K562 (cell line): Measurements from ENCODE around the gene CACNB2. TPM values are rescaled to one million over a fixed set of nuclear protein-coding genes. Genes with fewer than 3 reads are reported as not detected.

Experiments used
- ATAC-seq: fragments of 200-7000 bp; cut with Tn5 transposase; 3 replicates; pipeline ENCODE4 v1.9.1; 2020; ENCODE audit warnings: moderate library complexity
- BruUV-seq: library from RNA; stranded (reverse); fragments of 400-500 nt; replicated peaks from 2 replicates; lab custom pipeline; 2021; lab: Mats Ljungman, UMichigan
- CTCF ChIA-PET: fragments of 300-600 bp; formaldehyde crosslinking; extraction: SDS; loops from one replicate; lab custom pipeline; 2021; ENCODE audit warnings: low intra/inter-chr PET ratio; lab: Yijun Ruan, JAX
- POLR2A ChIA-PET: fragments of 300-600, 350-650 bp; sonication (Branson Sonifier 250); formaldehyde crosslinking; extraction: SDS; loops from one replicate; lab custom pipeline; 2021; ENCODE audit warnings: antibody characterized with exemption, inconsistent platforms; lab: Yijun Ruan, JAX
- DNase-seq, 4 experiments: peaks; one replicate each; pipeline versions ENCODE4 v3.0.0 to v3.0.0-alpha.2; 2011 to 2018; ENCODE audit warnings: low spot score in 3 of 4, mixed read lengths in 3 of 4; ENCODE audit errors: extremely low read depth in 1 of 4
- FAIRE-seq: peaks from 2 replicates; lab custom pipeline; 2011; peaks lifted over from hg19 to GRCh38; lab: Jason Lieb, UNC
- H2AFZ ChIP-seq: 2 replicates; pipeline ENCODE4 v1.6.0; 2011; ENCODE audit warnings: low read depth, low read length, control low read depth, inconsistent platforms
- H3K27ac ChIP-seq: fragments of 200-600 bp; 3 replicates; pipeline ENCODE4 v1.8.0; 2011; ENCODE audit warnings: low read depth, mild to moderate bottlenecking, control low read depth, inconsistent platforms, low read length, moderate library complexity, mixed read lengths; ENCODE audit errors: extremely low read depth
- H3K27me3 ChIP-seq, 2 experiments: fragments of 300-600 bp in 1 of 2; 2 replicates in 1 of 2; 3 replicates in 1 of 2; pipeline versions ENCODE4 v1.6.0 to v1.8.0; 2011; ENCODE audit warnings: inconsistent platforms in 2 of 2, low read length in 2 of 2, mild to moderate bottlenecking in 1 of 2, mixed read lengths in 1 of 2, moderate library complexity in 1 of 2; ENCODE audit not compliant: control insufficient read depth in 2 of 2, insufficient read depth in 2 of 2
- H3K36me3 ChIP-seq: fragments of 300-600 bp; 3 replicates; pipeline ENCODE4 v1.8.0; 2011; ENCODE audit warnings: mild to moderate bottlenecking, low read length, inconsistent platforms; ENCODE audit not compliant: control insufficient read depth, insufficient read depth
- H3K4me1 ChIP-seq, 2 experiments: fragments of 200-600 bp in 1 of 2; replicated peaks in 1 of 2; 2 replicates in 1 of 2; 3 replicates in 1 of 2; pipeline versions ENCODE4 v1.5.1 to v1.8.0; 2011; ENCODE audit warnings: inconsistent platforms in 2 of 2, low read length in 2 of 2, mild to moderate bottlenecking in 1 of 2, mixed read lengths in 1 of 2, moderate library complexity in 1 of 2; ENCODE audit not compliant: control insufficient read depth in 2 of 2, insufficient read depth in 2 of 2
- H3K4me2 ChIP-seq: 2 replicates; pipeline ENCODE4 v1.6.1; 2011; ENCODE audit warnings: low read length, control low read depth, inconsistent platforms, mixed read lengths; ENCODE audit not compliant: insufficient read depth
- H3K4me3 ChIP-seq: fragments of 200-600 bp; sonication (generic), shearing (Covaris generic); 2 replicates; pipeline ENCODE4 v1.5.1; 2016; ENCODE audit warnings: control low read depth, inconsistent platforms
- H3K79me2 ChIP-seq: fragments of 200-600 bp; 3 replicates; pipeline ENCODE4 v1.8.0; 2011; ENCODE audit warnings: low read length, inconsistent platforms; ENCODE audit not compliant: control insufficient read depth, insufficient read depth
- H3K9ac ChIP-seq, 2 experiments: 2 replicates each; pipeline versions ENCODE4 v1.6.0 to v1.6.1; 2011; ENCODE audit warnings: low read depth in 2 of 2, low read length in 2 of 2, control low read depth in 1 of 2, inconsistent platforms in 1 of 2, mild to moderate bottlenecking in 1 of 2, mixed read lengths in 1 of 2; ENCODE audit not compliant: insufficient read depth in 1 of 2
- H3K9me1 ChIP-seq: one replicate; pipeline ENCODE4 v1.6.0; 2011; ENCODE audit warnings: inconsistent platforms, mild to moderate bottlenecking, low read length, moderate library complexity; ENCODE audit not compliant: control insufficient read depth, insufficient read depth
- H3K9me3 ChIP-seq: replicated peaks from 2 replicates; pipeline ENCODE4 v1.5.1; 2011; ENCODE audit warnings: low read depth, low read length, inconsistent platforms; ENCODE audit not compliant: control insufficient read depth, insufficient read depth
- H4K20me1 ChIP-seq: replicated peaks from 2 replicates; pipeline ENCODE4 v1.6.1; 2011; ENCODE audit warnings: low read length, inconsistent platforms, mixed read lengths; ENCODE audit not compliant: control insufficient read depth, insufficient read depth
- BDP1 ChIP-seq: IDR thresholded peaks from 3 replicates; pipeline ENCODE4 v1.6.1; 2011; ENCODE audit not compliant: insufficient read length, insufficient read depth
- BRD9 ChIP-seq: fragments of 450-650 bp; IDR thresholded peaks from 2 replicates; pipeline ENCODE4 v1.6.1; 2018; ENCODE audit warnings: low read depth; ENCODE audit not compliant: partially characterized antibody
- CHCHD3 ChIP-seq: fragments of 250-450 bp; sonication (Bioruptor Pico); IDR thresholded peaks from 2 replicates; pipeline ENCODE4 v2.1.2; 2022; ENCODE audit warnings: mild to moderate bottlenecking
- CREB1 ChIP-seq, 2 experiments: sonication (generic) in 1 of 2; formaldehyde crosslinking in 1 of 2; IDR thresholded peaks; 2 replicates each; pipeline versions ENCODE4 v1.6.1 to v1.8.0; 2012 to 2022; ENCODE audit warnings: inconsistent platforms in 1 of 2, mild to moderate bottlenecking in 1 of 2, missing genetic modification reagents in 1 of 2, moderate library complexity in 1 of 2
- E2F1 ChIP-seq: sonication (generic); formaldehyde crosslinking; IDR thresholded peaks from 2 replicates; pipeline ENCODE4 v1.8.1; 2023; ENCODE audit warnings: mild to moderate bottlenecking, missing genetic modification reagents, moderate library complexity
- ELF4 ChIP-seq: fragments of 450-650 bp; formaldehyde crosslinking; IDR thresholded peaks from 2 replicates; pipeline ENCODE4 v1.4.0; 2022; ENCODE audit warnings: missing genetic modification characterization
- ETS2 ChIP-seq: IDR thresholded peaks from 2 replicates; pipeline ENCODE4 v1.6.1; 2016; ENCODE audit warnings: borderline replicate concordance, missing genetic modification characterization, mild to moderate bottlenecking, moderate library complexity, missing compliant biosample characterization; ENCODE audit not compliant: poor library complexity, severe bottlenecking
- FOXA1 ChIP-seq: fragments of 450-650 bp; IDR thresholded peaks from 2 replicates; pipeline ENCODE4 v1.6.1; 2016; ENCODE audit warnings: mild to moderate bottlenecking, borderline replicate concordance
- HNRNPUL1 ChIP-seq: fragments of 200-400 bp; formaldehyde crosslinking; IDR thresholded peaks from 2 replicates; pipeline ENCODE4 v1.6.1; 2017; ENCODE audit warnings: low read length
- KLF1 ChIP-seq: fragments of 450-650 bp; IDR thresholded peaks from 2 replicates; pipeline ENCODE4 v1.6.1; 2016; ENCODE audit warnings: missing genetic modification characterization, missing compliant biosample characterization
- MTA1 ChIP-seq: fragments of 450-650 bp; IDR thresholded peaks from 2 replicates; pipeline ENCODE4 v1.6.1; 2017; ENCODE audit warnings: borderline replicate concordance
- RNF2 ChIP-seq: sonication (generic); IDR thresholded peaks from 2 replicates; pipeline ENCODE4 v1.6.1; 2016
- SMARCA5 ChIP-seq: fragments of 450-650 bp; IDR thresholded peaks from 2 replicates; pipeline ENCODE4 v1.6.1; 2016
- SRSF7 ChIP-seq: fragments of 200-400 bp; formaldehyde crosslinking; optimal IDR thresholded peaks from 2 replicates; pipeline ENCODE3; 2017; ENCODE audit warnings: mild to moderate bottlenecking, low read depth, low read length
- ZC3H11A ChIP-seq: IDR thresholded peaks from 2 replicates; pipeline ENCODE4 v1.6.1; 2012; ENCODE audit warnings: low read depth, low read length, improper control_type of control experiment
- ZFPM2 ChIP-seq: fragments of 250-450 bp; sonication (Bioruptor Pico); IDR thresholded peaks from 2 replicates; pipeline ENCODE4 v1.5.1; 2022; ENCODE audit warnings: mild to moderate bottlenecking
- ZNF584 ChIP-seq: fragments of 200-800 bp; sonication (Bioruptor generic); IDR thresholded peaks from 2 replicates; pipeline ENCODE4 v1.6.1; 2016; ENCODE audit warnings: low read depth, mild to moderate bottlenecking, missing genetic modification characterization, missing compliant biosample characterization
- ZSCAN29 ChIP-seq: fragments of 450-650 bp; IDR thresholded peaks from 2 replicates; pipeline ENCODE4 v1.6.1; 2017
- WGBS: fragments of 100-300 bp; shearing (Covaris generic); methylation state at CpG from one replicate; pipeline ENCODE4 v1.1.6; 2016; ENCODE audit warnings: low coverage, mixed read lengths; ENCODE audit not compliant: insufficient coverage; ENCODE audit errors: missing lambda C conversion rate; 5-methylcytosine and 5-hydroxymethylcytosine counted together
- in situ Hi-C: fragments of 300-500 bp; cut with MboI; formaldehyde crosslinking; loops from 4 replicates; pipeline ENCODE4 v1.15.0; 2018; ENCODE audit warnings: inconsistent platforms, mixed read lengths
- intact Hi-C: fragments of 100-400 bp; cut with micrococcal nuclease; formaldehyde crosslinking; loops from 2 replicates; pipeline ENCODE4 v1.14.2; 2022
- polyA plus RNA-seq, 8 experiments: library from polyadenylated mRNA; depleted of rRNA in 4 of 8; stranded (reverse) in 5 of 8; unstranded in 3 of 8; fragments of >200 nt; fragmentation: Nextera tagmentation in 2 of 8; fragmentation: Illumina TruSeq in 1 of 8; extraction: Ambion mirVana in 2 of 8; extraction: Trizol in 1 of 8; gene quantifications; 2 replicates each; pipeline versions ENCODE4 v1.2.1 to v1.2.3, GENCODE V29; 2011 to 2014; ENCODE audit warnings: inconsistent platforms in 1 of 8, missing spikeins in 1 of 8
- total RNA-seq, 7 experiments: library from RNA; depleted of rRNA in 6 of 7; stranded (reverse); fragments of >200 nt in 6 of 7; fragmentation: Illumina TruSeq in 2 of 7; extraction: Trizol in 2 of 7; gene quantifications; 2 replicates each; pipeline versions ENCODE4 v1.2.1 to v1.2.3, GENCODE V29; 2011 to 2021; ENCODE audit warnings: low replicate concordance in 1 of 7

The CACNB2 gene
- total and polyA plus RNA-seq, 9 of the 15 experiments (the other 6 are each of a cell fraction or from before 2014, with no cell fraction given): 1.8 to 2.2 TPM; not detected in 7

GRCh38 chr10:18145652-18146051, 5.4 kb downstream of the CACNB2 start:
- in situ Hi-C loops: no loop called here
- DNase-seq: no peak
- no peak for FAIRE-seq
- H3K9ac ChIP-seq: no peak overlapping the region
- intact Hi-C loops: no loop called here
- ChIA-PET POLR2A (no interaction called here), CTCF (no interaction called here)
- H4K20me1 ChIP-seq: no peaks in the 10 kb centered on the region
- no peaks in the 10 kb centered on the region for H3K9me3 ChIP-seq
- no peak for ATAC-seq
- no peaks in the 10 kb centered on the region for H3K9me1 ChIP-seq
- no peak overlapping the region for H3K27ac ChIP-seq
- H3K79me2 ChIP-seq: no peaks in the 10 kb centered on the region
- 0% methylated on average over 2 of the region's 2 CpGs for WGBS
- no peak overlapping the region for H3K4me3 ChIP-seq
- no TSS peak for BruUV-seq
- peaks cover 0 to 3% of the 10 kb centered on the region in 2 experiments; a peak in 1 of 5 replicates for H3K4me1 ChIP-seq
- no peak for TF ChIP-seq KLF1 (tag)
- TF ChIP-seq RNF2: no peak
- TF ChIP-seq ZC3H11A: no peak
- no peak for TF ChIP-seq BRD9
- no peak for TF ChIP-seq ZFPM2 (CRISPR knock-in tag)
- TF ChIP-seq BDP1: no peak
- TF ChIP-seq, all 486 proteins: peak for 0
- Histone ChIP-seq H3K27me3 (peaks cover 6 to 9% of the 10 kb centered on the region in 2 experiments; a peak in 4 of 5 replicates), H3K4me2 (no peak overlapping the region), H2AFZ (no peak overlapping the region), H3K36me3 (no peaks in the 10 kb centered on the region)

GRCh38 chr10:18149196-18149800, 9.1 kb downstream of the CACNB2 start:
- in situ Hi-C loops: no loop called here
- no TSS peak for BruUV-seq
- Histone ChIP-seq H3K9me1 (no peaks in the 10 kb centered on the region), H3K4me2 (no peak overlapping the region), H3K36me3 (no peaks in the 10 kb centered on the region), H3K4me1 (no peaks in the 10 kb centered on the region), H3K27ac (no peak overlapping the region), H4K20me1 (no peaks in the 10 kb centered on the region), H3K4me3 (no peak overlapping the region), H2AFZ (no peak overlapping the region), H3K9ac (no peak overlapping the region), H3K9me3 (no peaks in the 10 kb centered on the region), H3K27me3 (peaks cover 0 to 9% of the 10 kb centered on the region in 2 experiments; a peak in 4 of 5 replicates), H3K79me2 (no peaks in the 10 kb centered on the region)
- ATAC-seq: no peak
- FAIRE-seq: no peak
- ChIA-PET POLR2A (interaction anchor here (0.6 kb wide), 1 partner anchor 75 kb away, joined by 7 read pairs; no protein-coding TSS in a partner anchor), CTCF (no interaction called here)
- WGBS: 6% methylated on average over 6 of the region's 6 CpGs
- intact Hi-C loops: no loop called here
- DNase-seq: no peak
- no peak for TF ChIP-seq ETS2 (tag)
- TF ChIP-seq HNRNPUL1: no peak
- TF ChIP-seq ZNF584: no peak
- no peak for TF ChIP-seq SMARCA5
- TF ChIP-seq SRSF7: no peak
- TF ChIP-seq CREB1 (IDR thresholded peaks at IDR 0.05): no peak
- TF ChIP-seq CREB1 (CRISPR knock-in tag; IDR thresholded peaks at IDR 0.05): no peak
- TF ChIP-seq ELF4 (CRISPR knock-in tag): no peak
- TF ChIP-seq CHCHD3: no peak
- TF ChIP-seq E2F1: no peak
- no peak for TF ChIP-seq ZSCAN29
- no peak for TF ChIP-seq FOXA1
- TF ChIP-seq MTA1: no peak
